Skin of body (tissue), 2 donors: ENCODE data around the gene RNU6-9. TPM values are rescaled to one million over a fixed set of nuclear protein-coding genes. Genes with fewer than 3 reads are reported as not detected.
A peak's percentile ranks its signal among the peaks of the same experiment; 100 is the strongest.

ENCODE experiments used
- DNase-seq: peaks from one replicate; lab custom pipeline; 2025; lab: John Stamatoyannopoulos, UW
- total RNA-seq: library from RNA; depleted of rRNA; stranded (reverse); fragments of >200 nt; gene quantifications from one replicate; pipeline ENCODE4 v1.2.3, GENCODE V29; 2014

Gene RNU6-9
- total RNA-seq, 1 donor from 2014 or later = not detected

DNA sequence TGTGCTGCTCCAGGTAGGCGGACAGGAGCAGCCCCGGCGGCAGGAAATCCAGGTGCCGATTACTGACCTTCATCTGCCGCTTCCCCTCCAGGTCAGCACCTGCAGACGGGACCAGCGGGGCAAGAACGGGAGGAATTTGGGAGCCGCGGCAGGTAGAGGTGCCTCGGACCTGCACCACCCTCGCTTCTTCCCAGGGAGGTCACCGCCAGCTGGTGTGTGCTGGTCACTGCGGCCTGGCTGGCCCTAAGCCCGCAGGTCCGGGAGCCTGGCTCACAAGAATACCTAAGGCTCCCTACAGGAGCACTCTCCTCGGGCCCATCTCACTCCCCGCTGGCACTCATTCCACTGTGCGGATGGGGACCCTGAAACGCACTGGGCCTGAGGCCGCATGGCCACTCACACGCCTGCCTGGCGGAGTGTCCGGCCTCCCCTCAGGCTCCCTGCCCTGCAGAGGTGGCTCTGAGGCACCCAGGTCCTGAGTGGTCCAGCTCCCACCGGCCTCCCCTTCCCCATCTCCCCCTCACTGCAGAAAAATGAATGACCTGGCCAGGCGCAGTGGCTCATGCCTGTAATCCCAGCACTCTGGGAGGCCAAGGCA, 4.3 kb downstream of the RNU6-9 start:
- DNase-seq = no peak

DNA sequence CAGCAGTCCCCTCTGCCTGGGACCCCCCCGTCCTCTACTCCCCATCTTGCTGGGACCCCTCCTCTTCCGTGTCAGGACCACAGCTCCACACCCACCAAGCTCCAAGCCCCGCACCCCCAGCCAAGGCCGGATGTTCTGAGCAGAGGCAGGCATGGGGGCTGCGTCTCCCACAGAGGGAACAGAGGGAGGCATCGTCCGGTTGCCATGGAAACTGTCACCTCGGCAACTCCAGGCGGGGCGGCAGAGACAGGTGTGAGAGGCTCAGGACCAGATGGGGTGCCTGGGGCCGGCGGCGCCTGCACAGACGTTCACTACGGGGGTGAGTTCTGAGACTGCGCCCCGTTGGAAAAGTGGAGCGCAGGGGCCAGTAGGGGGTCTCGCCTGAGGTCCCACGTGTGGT, 5.4 kb downstream of the RNU6-9 start:
- DNase-seq = no peak

DNA sequence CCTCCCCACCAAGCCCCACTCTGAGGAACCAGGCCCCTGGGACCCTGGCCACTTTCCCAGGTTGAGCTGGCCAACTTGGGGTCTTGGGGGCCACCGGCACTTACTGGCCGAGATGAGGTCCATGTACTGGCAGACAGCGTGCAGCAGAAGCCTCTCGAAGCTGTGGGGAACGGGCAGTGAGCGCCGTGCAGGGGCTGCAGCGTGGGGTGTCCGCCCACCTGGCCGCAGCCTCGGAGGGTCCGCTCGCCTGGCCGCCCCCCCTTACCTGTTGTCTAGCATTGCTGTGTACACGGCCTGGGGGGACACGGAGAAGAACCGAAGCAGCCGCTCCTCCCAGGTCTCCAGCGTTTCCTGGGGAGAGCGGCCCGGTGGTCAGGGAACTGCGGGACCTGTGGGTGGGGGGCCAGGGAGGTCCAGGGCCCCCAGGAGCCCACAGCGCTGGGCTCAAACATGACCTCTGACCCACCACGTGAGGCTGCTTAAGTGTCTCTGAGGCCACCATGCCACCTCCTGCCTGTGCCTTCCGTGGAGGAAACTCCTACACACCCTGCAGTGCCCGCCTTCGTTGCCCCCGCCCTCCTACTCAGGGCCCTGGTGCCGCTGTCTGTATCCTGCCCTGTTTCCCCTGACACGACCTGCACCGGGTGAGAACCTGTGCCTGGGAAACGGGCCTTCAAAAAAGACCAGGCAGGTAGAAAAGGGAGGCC, 6.2 kb downstream of the RNU6-9 start:
- no peak for DNase-seq

DNA sequence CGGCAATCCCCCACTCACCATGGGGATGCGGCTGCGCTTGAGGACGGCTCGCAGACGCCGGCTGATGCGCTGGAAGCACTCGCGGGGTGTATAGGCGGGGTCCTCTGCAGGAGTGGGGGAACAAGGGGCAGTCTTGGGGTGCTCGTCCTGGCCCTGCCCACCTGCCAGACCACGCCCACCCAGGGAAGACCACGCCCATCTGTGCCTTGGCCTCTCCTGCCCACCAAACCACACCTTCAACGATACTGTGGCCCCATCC, 6.7 kb downstream of the RNU6-9 start:
- no peak for DNase-seq

DNA sequence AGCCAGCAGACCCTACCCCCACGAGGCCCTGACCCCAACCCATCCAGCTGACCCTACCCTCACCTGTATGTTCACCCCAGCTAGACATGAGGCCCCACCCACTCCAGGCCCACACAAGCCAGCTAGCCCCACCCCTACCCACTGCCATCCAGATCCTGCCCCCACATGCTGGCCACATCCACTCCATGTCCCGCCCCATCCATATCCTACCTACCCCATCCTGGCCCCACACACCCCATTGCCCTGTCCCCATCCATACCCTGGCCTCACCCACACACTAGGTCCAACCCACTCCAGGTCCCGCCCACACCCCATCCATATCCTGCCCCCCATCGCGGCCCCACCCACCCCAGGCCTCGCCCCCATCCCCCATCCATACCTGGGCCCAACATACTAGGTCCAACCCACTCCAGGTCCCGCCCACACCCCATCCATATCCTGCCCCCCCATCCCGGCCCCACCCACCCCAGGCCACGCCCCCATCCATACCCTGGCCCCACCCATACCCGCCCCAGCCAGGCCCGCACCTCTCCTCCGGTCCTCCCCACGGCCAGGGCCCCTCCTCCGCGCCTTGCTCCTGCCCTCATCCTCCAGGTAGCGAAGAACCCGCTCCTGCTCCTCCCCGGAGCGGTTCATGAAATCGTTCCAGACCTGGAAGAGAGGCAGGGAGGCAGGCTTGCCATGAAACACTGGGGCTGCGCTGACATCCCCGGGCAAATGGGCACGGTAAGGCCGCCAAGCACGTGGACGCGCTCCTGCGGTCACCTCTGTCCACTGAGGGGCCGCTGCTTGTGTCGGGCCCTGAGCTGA, 7.2 kb downstream of the RNU6-9 start:
- DNase-seq = no peak

DNA sequence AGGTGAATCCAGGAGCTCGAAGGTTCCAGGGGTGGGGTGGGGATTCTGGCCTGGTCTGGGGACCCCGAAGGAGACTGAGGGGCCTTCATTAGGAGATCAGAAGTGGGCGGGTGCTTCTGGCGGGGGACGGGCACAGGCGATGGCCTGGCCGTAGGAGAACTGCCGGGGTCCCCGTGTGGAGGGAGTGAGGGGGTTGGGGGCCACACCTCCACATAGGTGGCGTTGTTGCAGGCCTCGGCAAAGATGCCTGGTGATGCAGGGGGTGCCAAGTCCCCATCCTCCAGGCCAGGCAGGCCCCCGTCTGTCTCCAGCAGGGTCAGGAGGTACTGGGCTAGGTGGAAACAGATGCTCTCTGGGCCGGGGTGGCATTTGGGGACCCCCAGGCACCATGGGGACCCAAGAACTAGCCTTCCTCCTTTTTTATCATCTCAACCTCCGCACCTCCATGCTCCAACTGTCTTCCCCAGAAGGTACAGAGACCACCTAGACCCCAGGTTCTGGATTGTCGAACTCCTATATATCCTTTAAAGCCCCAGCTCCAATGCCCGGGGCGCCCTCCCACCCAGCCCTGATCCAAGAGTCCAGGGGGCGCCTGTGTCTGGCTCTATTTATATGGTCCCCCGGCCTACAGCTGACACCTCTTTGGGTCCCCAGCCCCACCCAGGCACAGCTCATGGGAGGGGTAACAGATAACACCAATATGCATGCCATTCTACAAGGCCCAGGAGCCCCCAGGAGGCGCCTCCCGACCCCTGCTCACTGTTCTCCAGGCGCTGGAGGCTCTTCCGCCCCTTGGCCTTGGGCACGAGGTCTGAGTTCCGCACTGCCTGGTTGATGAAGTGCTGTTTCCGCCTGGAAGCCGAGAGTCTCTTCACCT, 8.2 kb downstream of the RNU6-9 start:
- no peak for DNase-seq

DNA sequence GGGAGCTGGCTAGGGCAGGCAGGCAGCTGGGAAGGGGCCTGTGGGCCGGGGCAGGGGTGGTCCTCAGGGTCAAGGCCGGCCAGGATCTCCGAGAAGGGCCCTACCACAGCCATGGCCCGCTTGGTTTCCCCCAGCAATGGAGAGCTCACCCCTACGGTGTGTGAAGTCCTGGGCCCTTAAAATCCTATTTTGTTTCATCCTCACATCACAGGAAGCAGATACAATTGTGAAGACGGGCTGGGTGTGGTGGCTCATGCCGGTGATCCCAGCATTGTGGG, 8.7 kb downstream of the RNU6-9 start:
- DNase-seq = no peak

DNA sequence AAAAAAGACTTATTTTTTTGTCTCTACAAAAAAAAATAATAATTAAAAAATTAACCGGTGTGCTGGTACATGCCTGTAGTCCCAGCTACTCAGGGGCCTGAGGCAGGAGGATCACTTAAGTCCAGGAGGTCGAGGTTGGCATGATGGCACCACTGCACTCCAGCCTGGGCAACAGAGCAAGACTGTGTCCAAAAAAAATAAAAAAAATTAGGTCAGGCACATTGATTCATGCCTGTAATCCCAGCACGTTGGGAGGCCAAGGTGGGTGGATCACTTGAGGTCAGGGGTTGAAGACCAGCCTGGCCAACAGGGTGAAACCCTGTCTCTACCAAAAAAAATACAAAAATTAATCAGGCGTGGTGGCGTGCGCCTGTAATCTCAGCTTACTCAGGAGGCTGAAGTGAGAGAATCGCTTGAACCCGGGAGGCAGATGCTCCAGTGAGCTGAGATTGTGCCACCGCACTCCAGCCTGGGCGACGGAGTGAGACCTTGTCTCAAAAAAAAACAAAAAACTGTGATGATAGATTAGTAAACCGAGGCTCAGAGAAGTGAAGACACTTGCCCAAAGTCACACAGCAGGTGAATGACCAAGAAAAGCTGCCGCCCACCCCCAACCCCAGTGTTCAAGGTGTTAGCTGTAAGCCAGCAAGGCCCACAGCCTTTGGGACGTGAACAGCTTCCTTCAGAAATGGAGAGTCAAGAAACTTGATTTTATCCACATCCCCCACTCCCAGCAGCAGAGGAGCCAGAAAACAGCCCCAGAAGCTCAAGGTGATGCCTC, 9.4 kb downstream of the RNU6-9 start:
- DNase-seq = no peak

DNA sequence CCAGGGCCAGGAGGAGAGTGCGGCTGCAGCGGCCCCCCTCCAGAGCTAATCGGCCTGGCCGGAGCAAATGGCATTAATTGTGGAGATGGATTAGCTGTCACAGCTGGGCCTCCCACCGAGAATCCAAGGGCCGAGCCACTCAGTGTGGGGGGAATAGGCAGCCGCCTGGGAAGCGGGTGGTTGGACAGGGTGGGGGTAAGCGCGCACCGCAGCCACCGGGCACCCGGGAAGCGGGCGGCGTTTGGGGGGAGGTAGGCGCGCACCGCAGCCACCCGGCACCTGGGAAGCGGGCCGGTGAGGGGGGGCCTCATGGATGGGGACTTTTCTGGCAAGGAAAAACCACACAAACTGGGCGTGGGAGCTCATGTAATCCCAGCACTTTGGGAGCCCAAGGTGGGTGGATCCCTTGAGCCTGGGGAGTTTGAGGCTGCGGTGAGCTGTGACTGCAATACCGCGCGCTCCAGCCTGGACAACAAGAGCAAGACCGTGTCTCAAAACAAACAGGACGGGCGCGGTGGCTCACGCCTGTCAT, 10.0 kb downstream of the RNU6-9 start:
- DNase-seq = no peak

DNA sequence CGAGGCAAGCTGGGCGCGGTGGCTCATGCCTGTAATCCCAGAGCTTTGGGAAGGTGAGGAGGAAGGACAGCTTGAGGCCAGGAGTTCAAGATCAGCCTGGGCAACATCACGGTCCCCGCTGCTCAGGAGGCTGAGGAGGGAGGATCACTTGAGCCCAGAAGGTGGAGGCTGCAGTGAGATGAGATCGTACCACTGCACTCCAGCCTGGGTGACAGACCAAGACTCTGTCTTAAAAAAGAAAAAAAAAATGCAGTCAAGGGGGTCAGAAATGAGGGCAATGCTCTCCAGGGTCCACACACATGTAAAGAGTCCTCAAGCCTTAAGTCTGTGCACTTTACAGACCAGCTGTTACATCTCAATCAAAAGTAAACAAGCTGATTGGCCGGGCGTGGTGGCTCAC, 11.3 kb downstream of the RNU6-9 start:
- no peak for DNase-seq

DNA sequence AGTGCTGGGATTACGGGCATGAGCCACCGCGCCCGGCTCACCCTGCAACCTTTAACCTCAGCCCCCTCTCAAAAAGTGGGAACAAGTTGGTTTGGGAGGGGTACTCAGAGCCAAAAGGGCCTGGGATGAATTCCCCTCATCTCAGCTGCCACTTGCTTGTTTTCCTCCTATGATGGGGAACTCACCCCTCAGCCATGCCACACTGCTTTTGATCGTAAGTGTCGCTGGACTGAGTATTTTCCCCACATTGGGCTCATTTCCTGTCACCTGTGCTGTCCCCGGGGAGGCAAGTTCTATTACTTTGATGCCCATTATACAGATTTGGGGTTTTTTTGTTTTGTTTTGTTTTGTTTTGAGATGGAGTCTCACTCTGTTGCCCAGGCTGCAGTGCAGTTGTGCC, 13.2 kb downstream of the RNU6-9 start:
- no peak for DNase-seq

DNA sequence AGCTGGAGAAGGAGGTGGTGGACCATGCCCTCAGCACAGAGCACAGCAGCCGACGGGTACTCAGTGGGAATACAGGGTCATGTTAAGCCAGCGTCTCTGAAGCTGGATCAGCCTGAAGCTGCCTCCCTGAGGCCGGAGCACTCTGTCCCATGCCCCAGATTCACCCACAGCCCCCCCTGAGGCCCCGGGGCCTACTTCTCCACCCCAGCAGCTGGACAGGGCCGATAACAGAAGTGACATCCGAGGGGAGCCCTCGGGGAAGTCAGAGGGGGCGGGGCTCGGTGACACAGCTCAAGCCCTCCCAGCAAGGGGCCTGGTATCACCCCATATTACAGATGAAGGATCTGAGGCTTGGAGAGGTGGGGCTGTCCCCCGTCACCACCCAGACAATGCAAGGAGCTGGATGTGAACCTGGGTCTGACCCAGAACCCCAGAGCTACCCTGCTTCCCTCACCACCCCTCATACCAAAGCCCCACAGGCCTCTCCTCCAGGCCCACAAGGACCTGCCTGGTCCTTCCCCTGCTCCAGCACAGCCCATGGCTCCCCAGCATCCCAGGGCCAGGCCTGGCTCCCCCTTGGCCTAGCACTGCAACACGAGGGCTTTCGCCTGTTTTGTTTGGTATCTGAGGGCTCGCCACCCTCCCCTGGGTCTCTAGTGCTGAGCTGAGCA, 14.0 kb downstream of the RNU6-9 start:
- no peak for DNase-seq

DNA sequence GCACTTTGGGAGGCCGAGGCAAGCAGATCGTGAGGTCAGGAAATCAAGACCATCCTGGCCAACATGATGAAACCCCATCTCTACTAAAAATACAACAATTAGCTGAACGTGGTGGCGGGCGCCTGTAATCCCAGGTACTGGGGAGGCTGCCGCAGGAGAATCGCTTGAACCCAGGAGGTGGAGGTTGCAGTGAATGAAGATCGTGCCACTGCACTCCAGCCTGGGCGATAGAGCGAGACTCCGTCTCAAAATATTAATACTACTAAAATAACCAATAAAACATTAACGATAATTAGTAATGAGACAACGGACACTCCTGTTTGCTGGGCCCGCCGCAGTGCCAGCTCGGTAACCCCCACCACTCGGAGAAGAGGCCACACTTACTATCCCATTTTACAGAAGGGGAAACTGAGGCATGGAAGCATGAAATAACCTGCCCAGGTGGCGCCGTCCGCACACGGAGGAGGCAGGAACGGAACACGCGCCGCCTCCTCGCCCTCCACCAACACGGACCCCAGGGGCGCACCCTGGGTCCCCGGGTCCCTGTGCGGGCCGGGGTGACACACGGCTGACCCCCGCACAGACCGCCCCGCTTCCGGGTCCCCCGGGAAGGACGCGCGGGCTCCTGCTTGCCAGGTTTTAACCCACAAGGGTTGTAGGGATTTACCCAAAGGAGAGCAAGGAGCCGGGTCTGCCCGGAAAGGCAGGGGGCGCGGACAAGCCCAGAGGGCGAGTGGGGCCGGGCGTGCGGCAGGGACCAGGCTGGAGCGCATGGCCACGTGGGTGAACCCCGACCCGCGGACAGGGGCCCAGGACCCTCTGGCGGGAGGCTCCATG, 18.1 kb downstream of the RNU6-9 start:
- no peak for DNase-seq

DNA sequence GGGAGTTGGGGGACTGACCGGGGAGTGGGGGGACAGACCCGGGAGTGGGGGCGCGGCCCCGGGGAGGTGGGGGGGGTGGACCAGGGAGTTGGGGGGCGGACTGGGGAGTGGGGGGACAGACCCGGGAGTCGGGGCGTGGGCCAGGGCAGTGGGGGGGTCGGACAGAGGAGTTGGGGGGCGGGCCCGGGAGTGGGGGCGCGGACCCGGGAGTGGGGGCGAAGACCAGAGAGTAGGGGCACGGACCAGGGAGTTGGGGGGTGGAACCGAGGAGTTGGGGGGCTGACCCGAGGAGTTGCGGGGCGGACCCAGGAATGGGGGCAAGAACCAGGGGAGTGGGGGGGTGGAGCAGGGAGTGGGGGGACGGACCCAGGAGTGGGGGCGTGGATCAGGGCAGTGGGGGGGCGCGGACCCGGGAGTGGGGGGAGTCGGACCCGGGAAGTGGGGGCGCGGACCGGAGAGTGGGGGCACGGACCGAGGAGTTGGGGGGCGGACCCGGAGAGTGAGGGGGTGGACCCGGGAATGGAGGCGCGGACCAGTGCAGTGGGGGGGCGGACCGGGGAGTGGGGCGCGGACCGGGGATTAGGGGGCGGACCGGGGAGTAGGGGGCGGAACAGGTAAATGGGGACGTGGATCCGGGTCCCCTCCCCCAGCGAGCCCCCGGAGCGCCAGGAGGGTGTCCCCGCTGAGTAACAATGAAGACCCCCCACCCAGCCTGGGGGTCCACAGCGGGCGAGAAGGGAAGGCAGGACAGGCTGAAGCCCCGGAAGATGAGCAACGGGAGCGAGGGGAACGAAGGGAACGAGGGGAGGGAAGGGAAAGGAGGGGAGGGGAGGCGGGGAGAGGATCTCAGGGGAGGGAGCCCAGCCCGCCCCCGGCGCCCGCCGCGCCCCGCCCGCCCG, 19.1 kb downstream of the RNU6-9 start:
- no peak for DNase-seq

DNA sequence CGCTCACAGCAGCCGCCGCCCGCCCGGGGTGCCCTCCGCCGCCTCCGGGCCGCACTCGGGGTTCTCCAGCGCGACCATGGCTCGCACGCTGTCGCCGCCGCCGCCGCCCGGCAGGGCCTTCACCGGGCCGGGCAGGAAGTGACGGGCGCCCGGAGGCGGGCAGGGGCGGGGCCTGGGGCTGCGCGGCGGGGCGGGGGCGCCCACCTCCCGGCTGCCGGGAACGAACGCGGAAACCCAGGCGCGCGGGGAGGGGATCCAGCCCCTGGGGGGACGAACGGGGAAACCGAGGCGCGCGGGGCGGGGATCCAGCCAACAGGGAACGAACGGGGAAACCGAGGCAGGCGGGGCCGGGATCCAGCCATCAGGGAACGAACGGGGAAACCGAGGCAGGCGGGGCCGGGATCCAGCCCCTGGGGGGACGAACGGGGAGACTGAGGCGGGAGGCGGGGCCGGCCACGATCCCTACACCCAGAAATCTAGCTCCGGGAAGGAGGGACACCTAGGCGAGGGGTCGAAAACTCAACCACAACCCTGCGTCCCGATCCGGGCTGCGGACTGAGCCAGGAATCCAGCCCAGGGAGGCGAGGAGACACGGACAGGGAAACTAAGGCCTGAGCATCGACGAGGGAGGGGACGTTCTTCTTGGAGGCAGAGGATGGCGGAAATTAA, 19.9 kb downstream of the RNU6-9 start, which contains the start of gene R3HDM4:
R3HDM4 (minus strand) TSS at position 140 of the 669 bp plus-strand sequence; CDS start at position 78, 62 bp downstream.
- DNase-seq = peak; percentile 28

DNA sequence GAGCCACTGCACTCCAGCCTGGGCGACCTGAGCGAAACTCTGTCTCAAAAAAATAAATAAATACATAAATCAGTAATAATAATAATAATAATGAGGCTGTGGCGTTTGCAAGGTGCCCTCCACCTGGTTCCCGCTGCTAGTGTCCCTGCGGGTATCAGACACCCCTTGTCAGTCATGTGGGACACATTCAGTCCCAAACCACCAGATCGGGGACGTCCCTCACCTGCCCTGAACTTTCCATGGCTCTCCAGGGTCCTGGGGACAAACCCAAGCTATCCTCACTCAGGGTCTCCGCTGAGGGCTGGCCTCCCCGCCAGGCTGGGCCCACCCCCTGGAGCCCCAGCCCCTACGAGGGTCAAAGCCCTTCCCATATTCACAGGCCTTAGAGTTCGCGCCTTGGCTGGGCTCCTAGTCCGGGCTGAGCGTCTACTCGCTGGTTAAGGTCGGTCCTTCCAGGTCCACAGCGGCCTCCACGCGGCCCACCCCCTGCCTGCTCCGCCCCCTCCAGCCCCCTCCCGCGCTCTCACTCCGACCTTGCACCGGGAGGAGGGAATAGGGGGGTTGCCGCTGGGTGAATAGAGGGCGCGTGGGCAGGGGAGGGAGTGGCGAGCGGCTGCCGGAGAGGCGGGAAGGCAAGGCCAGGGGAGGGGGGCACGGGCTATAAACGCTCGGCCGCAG, 23.5 kb downstream of the RNU6-9 start:
- no peak for DNase-seq
